CD8-positive, alpha-beta memory T cell (primary cell): ENCODE results near the gene HEPACAM. TPM values are rescaled to one million over a fixed set of nuclear protein-coding genes. Genes with fewer than 3 reads are reported as not detected.

Experiments used
- CTCF ChIA-PET: fragments of 350-600 bp; sonication (Branson Sonifier 250); formaldehyde crosslinking; loops from one replicate; lab custom pipeline; 2021; ENCODE audit warnings: antibody characterized with exemption; lab: Charles Lee
- POLR2A ChIA-PET: fragments of 350-600 bp; sonication (Branson Sonifier 250); formaldehyde crosslinking; loops from one replicate; lab custom pipeline; 2021; ENCODE audit warnings: antibody characterized with exemption; lab: Charles Lee
- DNase-seq, 5 donors: peaks; one replicate each; pipeline versions ENCODE4 v3.0.0 to v3.0.0-alpha.2; 2020 to 2022; ENCODE audit warnings: mixed read lengths in 1 of 5
- H3K27ac ChIP-seq: one replicate; pipeline ENCODE4 v1.7.0; 2013; ENCODE audit warnings: low read depth, mild to moderate bottlenecking, low read length, moderate library complexity
- H3K27me3 ChIP-seq: 2 replicates; pipeline ENCODE4 v1.7.0; 2013; ENCODE audit warnings: low read length, mild to moderate bottlenecking; ENCODE audit not compliant: insufficient read depth, poor library complexity, severe bottlenecking
- H3K36me3 ChIP-seq: 2 replicates; pipeline ENCODE4 v1.7.0; 2013; ENCODE audit warnings: mild to moderate bottlenecking, low read length, moderate library complexity; ENCODE audit not compliant: insufficient read depth
- H3K4me1 ChIP-seq: 2 replicates; pipeline ENCODE4 v1.7.0; 2013; ENCODE audit warnings: mild to moderate bottlenecking, low read length, moderate library complexity; ENCODE audit not compliant: insufficient read depth
- H3K4me3 ChIP-seq: 2 replicates; pipeline ENCODE4 v1.7.0; 2013; ENCODE audit warnings: mild to moderate bottlenecking, low read length
- H3K9me3 ChIP-seq: 2 replicates; pipeline ENCODE4 v1.7.0; 2013; ENCODE audit warnings: mild to moderate bottlenecking, low read length
- H3K27ac Mint-ChIP-seq, 8 donors: one replicate each; pipeline ENCODE4 v1.8.0; 2020 to 2021; ENCODE audit warnings: mixed read lengths in 8 of 8, mild to moderate bottlenecking in 6 of 8, inconsistent platforms in 3 of 8, moderate library complexity in 3 of 8
- H3K27me3 Mint-ChIP-seq, 2 donors: one replicate each; pipeline ENCODE4 v1.8.0; 2020 to 2021; ENCODE audit warnings: mixed read lengths in 2 of 2, mild to moderate bottlenecking in 1 of 2, moderate library complexity in 1 of 2
- H3K36me3 Mint-ChIP-seq, 3 donors: one replicate each; pipeline ENCODE4 v1.8.0; 2020 to 2021; ENCODE audit warnings: mixed read lengths in 3 of 3, inconsistent platforms in 1 of 3, mild to moderate bottlenecking in 1 of 3
- H3K4me1 Mint-ChIP-seq, 3 donors: one replicate each; pipeline ENCODE4 v1.8.0; 2020 to 2021; ENCODE audit warnings: mixed read lengths in 3 of 3, inconsistent platforms in 1 of 3, mild to moderate bottlenecking in 1 of 3
- H3K4me3 Mint-ChIP-seq, 7 donors: one replicate each; pipeline ENCODE4 v1.8.0; 2020 to 2021; ENCODE audit warnings: mixed read lengths in 7 of 7, mild to moderate bottlenecking in 6 of 7, moderate library complexity in 4 of 7, inconsistent platforms in 2 of 7
- H3K9me3 Mint-ChIP-seq, 5 donors: one replicate each; pipeline ENCODE4 v1.8.0; 2020 to 2022; ENCODE audit warnings: mixed read lengths in 5 of 5, mild to moderate bottlenecking in 3 of 5, moderate library complexity in 2 of 5, inconsistent platforms in 1 of 5
- polyA plus RNA-seq: library from polyadenylated mRNA; unstranded; fragments of 300-500 nt; fragmentation: Illumina TruSeq; gene quantifications from one replicate; pipeline ENCODE4 v1.2.3, GENCODE V29; 2021
- total RNA-seq, 2 experiments: library from RNA; stranded (reverse); gene quantifications; one replicate each; pipeline ENCODE4 v1.2.3, GENCODE V29; 2021

Gene HEPACAM
- total and polyA plus RNA-seq, 3 experiments from 2014 or later: not detected

DNA sequence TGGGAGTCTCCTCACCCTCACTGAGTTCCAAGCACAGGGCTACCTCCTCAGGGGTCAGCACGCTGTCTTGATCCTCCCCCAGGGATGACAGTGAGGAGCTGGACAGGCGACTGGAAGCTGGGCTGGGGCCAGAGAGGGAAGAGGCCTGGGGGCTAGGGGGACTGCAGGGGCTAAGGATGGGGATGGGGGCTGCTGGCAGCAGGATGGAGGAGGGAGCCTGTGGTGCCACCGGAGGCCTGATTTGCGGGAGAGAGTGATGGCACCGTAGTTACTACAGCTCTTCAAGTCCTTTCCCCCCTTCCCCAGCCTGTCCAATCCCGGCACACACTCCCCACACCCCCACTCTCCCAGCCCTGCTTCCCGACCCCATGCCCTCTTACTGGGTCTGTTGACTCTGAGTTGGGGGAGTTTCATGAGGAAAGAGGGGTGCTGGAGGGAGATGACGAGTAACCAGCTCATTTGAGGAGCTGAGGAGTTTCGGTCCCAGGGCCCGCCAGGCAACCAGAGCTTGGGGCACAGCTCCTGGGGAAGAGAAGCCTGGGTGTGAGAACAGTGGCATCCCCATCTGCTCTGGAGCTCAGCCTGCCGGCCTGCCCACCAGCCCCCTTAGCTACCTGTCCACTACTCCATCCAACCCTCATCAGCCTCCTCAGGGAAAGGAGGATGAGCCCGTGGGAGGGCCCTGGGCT is 48.7 kb downstream of the HEPACAM start:
- peaks cover 4% of the 10 kb centered on the region for H3K27me3 ChIP-seq
- no peaks in the 10 kb centered on the region for H3K4me1 ChIP-seq
- H3K9me3 ChIP-seq: no peaks in the 10 kb centered on the region
- no peaks in the 10 kb centered on the region for H3K36me3 Mint-ChIP-seq
- CTCF ChIA-PET: interaction anchor here (0.6 to 2.2 kb wide), 2 partner anchors 11 kb away, joined by 3 to 7 read pairs; no protein-coding TSS in a partner anchor
- POLR2A ChIA-PET: no interaction called here
- no peaks in the 10 kb centered on the region for H3K4me1 Mint-ChIP-seq
- DNase-seq: no peak
- H3K4me3 Mint-ChIP-seq: no peak overlapping the region
- peaks cover 4 to 30% of the 10 kb centered on the region in 2 donors for H3K27me3 Mint-ChIP-seq
- H3K27ac Mint-ChIP-seq: no peak overlapping the region
- H3K27ac ChIP-seq: no peak overlapping the region
- no peaks in the 10 kb centered on the region for H3K9me3 Mint-ChIP-seq
- no peak overlapping the region for H3K4me3 ChIP-seq
- H3K36me3 ChIP-seq: no peaks in the 10 kb centered on the region

DNA sequence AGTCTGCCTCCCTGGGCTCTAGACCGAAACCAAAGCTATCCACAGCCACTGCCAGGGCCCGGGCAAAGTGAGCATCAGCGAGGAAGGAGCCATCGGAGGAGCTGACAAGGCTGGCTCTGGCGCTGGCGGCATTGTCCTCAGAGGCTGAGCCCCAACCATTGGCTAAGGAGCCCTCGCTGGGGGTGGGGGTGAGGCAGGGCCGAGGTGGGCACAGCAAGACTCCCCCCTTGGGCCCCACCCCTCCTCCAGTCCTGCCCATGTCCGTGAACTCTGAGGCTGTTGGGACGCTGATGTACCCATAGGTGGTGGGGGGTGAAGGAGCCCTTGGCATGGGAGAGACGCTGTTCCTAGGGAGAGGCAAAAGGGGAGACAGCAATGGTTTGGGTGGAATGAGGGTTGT is 49.4 kb downstream of the HEPACAM start:
- no peak for DNase-seq
- H3K36me3 Mint-ChIP-seq: no peaks in the 10 kb centered on the region
- no peaks in the 10 kb centered on the region for H3K4me1 ChIP-seq
- no peaks in the 10 kb centered on the region for H3K36me3 ChIP-seq
- ChIA-PET CTCF (interaction anchor here (2.2 kb wide), 1 partner anchor 10 kb away, joined by 7 read pairs; no protein-coding TSS in a partner anchor), POLR2A (no interaction called here)
- H3K4me3 Mint-ChIP-seq: no peak overlapping the region
- no peak overlapping the region for H3K27ac ChIP-seq
- no peak overlapping the region for H3K4me3 ChIP-seq
- no peaks in the 10 kb centered on the region for H3K9me3 Mint-ChIP-seq
- no peaks in the 10 kb centered on the region for H3K4me1 Mint-ChIP-seq
- H3K9me3 ChIP-seq: no peaks in the 10 kb centered on the region
- peak overlapping the region in 1 of 8 donors; percentile 88 for H3K27ac Mint-ChIP-seq
- peaks cover 4 to 30% of the 10 kb centered on the region in 2 donors for H3K27me3 Mint-ChIP-seq
- peaks cover 4% of the 10 kb centered on the region for H3K27me3 ChIP-seq

DNA sequence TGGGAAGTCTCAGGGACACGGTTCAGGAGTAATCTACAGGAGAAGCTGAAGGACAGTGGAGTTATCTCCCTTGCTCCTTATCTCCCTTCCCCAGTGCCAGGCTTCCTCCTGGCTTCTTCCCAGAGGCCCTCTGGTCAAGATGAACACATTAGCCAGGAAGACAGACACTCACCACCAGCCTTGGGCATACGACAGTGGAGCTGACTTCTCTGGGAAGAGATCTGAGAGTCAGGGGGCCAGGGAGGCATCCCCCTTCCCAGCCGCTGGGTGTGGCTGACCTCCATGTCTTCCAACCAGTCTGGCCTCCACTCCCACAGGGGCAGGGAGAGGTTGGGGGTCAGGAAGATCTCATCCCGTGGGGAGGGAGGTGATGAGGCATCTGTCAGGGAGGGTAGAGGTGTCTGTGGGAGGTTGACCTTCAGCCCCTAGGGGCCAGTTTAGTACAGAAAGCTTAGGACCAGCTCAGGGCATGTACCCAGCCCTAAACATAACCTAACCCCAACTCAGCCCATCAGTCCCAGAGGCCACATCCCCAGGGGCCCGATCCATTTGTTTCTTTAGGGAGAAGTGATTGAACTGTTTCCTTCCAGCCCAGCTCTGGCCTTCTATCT is 50.9 kb downstream of the HEPACAM start:
- Mint-ChIP-seq H3K4me1 (no peaks in the 10 kb centered on the region), H3K36me3 (no peaks in the 10 kb centered on the region), H3K4me3 (no peak overlapping the region), H3K9me3 (no peaks in the 10 kb centered on the region), H3K27ac (no peak overlapping the region), H3K27me3 (peaks cover 4 to 30% of the 10 kb centered on the region in 2 donors)
- ChIA-PET CTCF (interaction anchor here (0.8 to 1.3 kb wide), 2 partner anchors 9 to 92 kb away, joined by 3 to 5 read pairs; no protein-coding TSS in a partner anchor), POLR2A (no interaction called here)
- Histone ChIP-seq H3K4me1 (no peaks in the 10 kb centered on the region), H3K27ac (no peak overlapping the region), H3K4me3 (no peak overlapping the region), H3K27me3 (peaks cover 4% of the 10 kb centered on the region), H3K9me3 (no peaks in the 10 kb centered on the region), H3K36me3 (no peaks in the 10 kb centered on the region)
- DNase-seq: no peak

DNA sequence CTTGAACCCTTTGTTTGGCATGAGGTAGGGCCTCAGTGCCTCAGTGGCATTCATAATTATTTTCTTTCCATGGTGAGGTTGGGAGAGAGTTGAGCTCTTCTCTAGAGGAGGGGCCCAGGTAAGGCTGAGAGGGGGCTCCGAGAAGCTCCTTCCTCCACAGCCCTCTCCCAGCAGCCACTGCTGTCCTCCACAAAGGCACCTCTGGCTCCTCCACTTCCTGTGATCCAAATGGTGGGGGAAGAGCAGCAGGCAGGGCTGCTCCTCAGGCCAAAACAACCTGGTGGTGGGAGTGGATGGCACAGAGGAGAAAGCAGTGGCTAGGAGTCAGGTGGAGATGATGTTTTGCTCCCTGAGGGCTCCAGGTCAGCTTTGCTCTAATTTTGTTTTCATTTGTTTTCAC is 51.5 kb downstream of the HEPACAM start:
- POLR2A ChIA-PET: no interaction called here
- CTCF ChIA-PET: interaction anchor here (1.3 kb wide), 1 partner anchor 8 kb away, joined by 5 read pairs; no protein-coding TSS in a partner anchor
- no peaks in the 10 kb centered on the region for H3K4me1 ChIP-seq
- no peak overlapping the region for H3K27ac ChIP-seq
- DNase-seq: no peak
- H3K4me3 ChIP-seq: no peak overlapping the region
- Mint-ChIP-seq H3K27me3 (peaks cover 4 to 30% of the 10 kb centered on the region in 2 donors), H3K36me3 (no peaks in the 10 kb centered on the region), H3K4me1 (no peaks in the 10 kb centered on the region), H3K27ac (peak overlapping the region in 1 of 8 donors; percentile 79), H3K4me3 (no peak overlapping the region), H3K9me3 (no peaks in the 10 kb centered on the region)
- H3K27me3 ChIP-seq: peaks cover 4% of the 10 kb centered on the region
- no peaks in the 10 kb centered on the region for H3K36me3 ChIP-seq
- H3K9me3 ChIP-seq: no peaks in the 10 kb centered on the region

DNA sequence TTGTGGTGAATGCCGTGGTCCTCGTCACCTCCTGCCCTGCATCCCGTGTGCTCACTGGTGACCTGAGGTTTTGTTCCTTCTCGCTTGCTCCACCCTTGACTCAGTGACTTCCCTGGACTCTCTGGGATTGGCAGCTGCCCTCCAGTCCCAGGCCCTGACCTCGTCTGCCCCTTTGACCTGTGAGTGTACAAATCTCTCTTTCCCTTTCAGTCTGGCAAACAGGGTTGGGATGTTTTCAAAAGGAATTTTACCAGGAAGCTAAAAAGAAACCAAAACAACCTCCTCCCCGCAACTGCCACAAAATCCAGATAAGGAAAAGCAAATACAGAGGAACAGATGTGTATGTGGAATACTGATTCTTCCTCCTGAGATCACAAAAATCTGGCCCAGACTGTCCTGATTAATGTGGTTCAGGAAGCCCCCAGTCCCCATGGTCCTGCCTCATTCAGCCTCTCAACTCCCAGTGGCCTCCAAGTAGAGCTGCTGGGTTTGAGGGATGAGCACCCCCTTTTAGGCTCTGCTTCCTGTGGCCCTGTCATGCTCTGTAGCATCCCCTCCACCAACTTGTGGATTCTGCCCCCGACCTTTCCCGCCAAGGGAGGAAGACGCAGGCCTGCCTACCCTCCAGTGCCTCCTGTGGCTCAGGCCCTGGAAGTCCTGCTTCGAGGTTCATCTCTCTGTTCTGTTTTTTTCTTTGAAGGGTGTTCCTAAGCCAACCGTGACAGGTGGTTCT is 53.3 kb downstream of the HEPACAM start:
- peaks cover 2 to 11% (median 7%) of the 10 kb centered on the region in 3 donors for H3K4me1 Mint-ChIP-seq
- Histone ChIP-seq H3K27ac (no peak overlapping the region), H3K4me3 (no peak overlapping the region), H3K27me3 (peaks cover 4% of the 10 kb centered on the region), H3K9me3 (no peaks in the 10 kb centered on the region), H3K4me1 (no peaks in the 10 kb centered on the region), H3K36me3 (no peaks in the 10 kb centered on the region)
- ChIA-PET CTCF (no interaction called here), POLR2A (no interaction called here)
- H3K9me3 Mint-ChIP-seq: no peaks in the 10 kb centered on the region
- peaks cover 4 to 20% of the 10 kb centered on the region in 2 donors for H3K27me3 Mint-ChIP-seq
- no peak overlapping the region for H3K27ac Mint-ChIP-seq
- peak in 1 of 5 donors; percentile 8 for DNase-seq
- H3K36me3 Mint-ChIP-seq: no peaks in the 10 kb centered on the region
- peak overlapping the region in 1 of 7 donors; percentile 15 for H3K4me3 Mint-ChIP-seq

DNA sequence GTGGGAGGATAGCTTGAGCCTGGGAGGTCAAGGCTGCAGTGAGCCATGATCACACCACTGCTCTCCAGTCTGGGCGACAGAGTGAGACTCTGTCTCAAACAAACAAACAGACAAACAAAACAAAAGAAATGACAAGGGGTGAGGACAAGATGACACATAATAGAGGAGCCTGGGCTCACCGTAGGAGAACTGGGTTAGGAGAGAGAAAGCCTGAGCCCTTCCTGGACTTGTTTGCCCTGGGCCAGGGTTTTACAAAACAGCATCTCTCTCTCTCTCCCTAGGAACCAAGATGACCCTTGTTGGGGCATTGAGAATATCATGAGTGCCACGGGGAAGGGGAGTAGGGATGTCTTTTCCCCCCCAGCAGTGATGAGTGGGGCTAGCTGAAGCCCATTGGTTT is 54.9 kb downstream of the HEPACAM start:
- CTCF ChIA-PET: no interaction called here
- POLR2A ChIA-PET: no interaction called here
- peak overlapping the region in 1 of 8 donors; percentile 61 for H3K27ac Mint-ChIP-seq

DNA sequence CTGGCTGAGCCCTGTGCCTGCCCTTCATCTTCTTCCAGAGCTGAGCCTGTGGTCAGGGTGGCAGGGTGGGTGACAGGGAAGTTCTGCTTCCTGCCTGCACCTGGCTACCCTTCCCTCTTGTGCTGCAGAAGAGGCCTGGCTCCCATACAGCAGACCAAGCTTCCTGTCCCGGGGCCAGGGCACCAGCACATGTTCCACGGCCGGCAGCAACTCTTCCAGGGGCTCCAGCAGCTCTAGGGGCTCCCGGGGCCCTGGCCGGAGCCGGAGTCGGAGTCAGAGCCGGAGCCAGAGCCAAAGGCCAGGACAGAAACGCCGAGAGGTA is 55.6 kb downstream of the HEPACAM start:
- Mint-ChIP-seq H3K9me3 (no peaks in the 10 kb centered on the region), H3K4me1 (peaks cover 14 to 26% (median 21%) of the 10 kb centered on the region in 3 donors), H3K27me3 (peaks cover 8 to 9% of the 10 kb centered on the region in 2 donors), H3K27ac (no peak overlapping the region), H3K36me3 (peaks cover 0 to 2% (median 0%) of the 10 kb centered on the region in 3 donors), H3K4me3 (no peak overlapping the region)
- no peaks in the 10 kb centered on the region for H3K36me3 ChIP-seq
- no peak overlapping the region for H3K4me3 ChIP-seq
- peak in 1 of 5 donors; percentile 14 for DNase-seq
- ChIA-PET POLR2A (no interaction called here), CTCF (interaction anchor here (0.8 to 0.9 kb wide), 2 partner anchors 14 to 74 kb away, joined by 3 read pairs; partner anchors contain the start of gene CCDC15)
- H3K9me3 ChIP-seq: no peaks in the 10 kb centered on the region
- H3K4me1 ChIP-seq: peaks cover 16% of the 10 kb centered on the region
- no peak overlapping the region for H3K27ac ChIP-seq
- H3K27me3 ChIP-seq: peaks cover 4% of the 10 kb centered on the region

More for the DNA sequence above, 54.9 kb downstream of the HEPACAM start:
- Mint-ChIP-seq H3K9me3 (no peaks in the 10 kb centered on the region), H3K36me3 (peaks cover 0 to 2% (median 0%) of the 10 kb centered on the region in 3 donors), H3K4me1 (peaks cover 11 to 21% (median 20%) of the 10 kb centered on the region in 3 donors), H3K4me3 (no peak overlapping the region), H3K27me3 (peaks cover 3 to 6% of the 10 kb centered on the region in 2 donors)
- no peak overlapping the region for H3K27ac ChIP-seq
- peaks cover 4% of the 10 kb centered on the region for H3K27me3 ChIP-seq
- H3K36me3 ChIP-seq: no peaks in the 10 kb centered on the region
- H3K4me3 ChIP-seq: no peak overlapping the region
- H3K4me1 ChIP-seq: peaks cover 10% of the 10 kb centered on the region
- peak in 1 of 5 donors; percentile 1 for DNase-seq
- H3K9me3 ChIP-seq: no peaks in the 10 kb centered on the region
